T-helper 1 cell treated with Interleukin-12 subunit alpha and Interleukin-12 subunit beta and Interleukin-4 antibody, amounts not matched to agents 30 ng/mL and 1 ng/mL, for 36 hours (primary cell): ENCODE results near the gene SYT3. TPM values are rescaled to one million over a fixed set of nuclear protein-coding genes. Genes with fewer than 3 reads are reported as not detected.

Source experiments
- intact Hi-C: fragments of 100-400 bp; cut with micrococcal nuclease; formaldehyde crosslinking; loops from one replicate; pipeline ENCODE4 v1.15.1; 2024
- total RNA-seq: library from RNA; stranded (reverse); gene quantifications from 2 replicates; pipeline ENCODE4 v1.2.3, GENCODE V29; 2022

Gene SYT3
- total RNA-seq, 1 donor from 2014 or later, result not detected

DNA sequence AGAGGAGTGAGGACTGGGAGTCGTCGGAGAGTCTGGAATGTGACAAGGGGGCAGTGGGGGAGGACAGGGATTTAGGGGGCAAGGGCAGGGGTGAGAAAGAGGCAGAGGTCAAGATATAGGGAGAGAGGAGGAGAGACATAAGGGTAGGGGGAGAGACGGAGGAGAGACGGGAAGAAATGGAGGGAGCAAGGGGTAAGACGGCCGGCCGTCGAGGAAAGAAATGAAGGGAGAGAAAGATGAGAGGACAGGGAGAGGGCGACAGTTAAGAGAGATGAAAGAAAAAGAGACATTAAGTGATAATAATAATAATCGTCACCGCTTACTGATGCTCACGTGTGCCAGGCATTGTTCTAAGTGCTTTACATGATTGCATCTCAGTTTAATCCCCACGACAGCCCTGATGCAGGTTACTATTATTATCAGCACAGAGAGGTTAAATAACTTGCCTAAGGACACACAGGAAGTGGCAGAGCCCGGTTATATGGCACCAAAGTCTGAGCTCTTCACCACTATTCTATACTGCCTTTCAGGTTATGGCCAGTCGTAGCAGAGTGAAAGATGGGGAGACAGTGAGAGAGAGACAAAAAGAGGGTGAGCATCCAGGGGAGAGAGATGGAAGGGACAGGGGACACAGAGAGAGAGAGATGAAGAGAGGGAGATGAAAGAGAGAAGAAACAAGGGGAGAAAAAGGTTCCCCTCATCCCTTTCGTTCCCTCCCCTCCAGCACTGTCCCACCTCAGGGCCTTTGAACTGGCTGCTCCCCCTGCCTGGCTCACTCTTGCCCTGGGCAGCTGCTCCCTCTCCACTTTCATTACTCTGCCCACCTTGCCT, 23.2 kb upstream of the SYT3 start:
- intact Hi-C loops, result no loop called here

DNA sequence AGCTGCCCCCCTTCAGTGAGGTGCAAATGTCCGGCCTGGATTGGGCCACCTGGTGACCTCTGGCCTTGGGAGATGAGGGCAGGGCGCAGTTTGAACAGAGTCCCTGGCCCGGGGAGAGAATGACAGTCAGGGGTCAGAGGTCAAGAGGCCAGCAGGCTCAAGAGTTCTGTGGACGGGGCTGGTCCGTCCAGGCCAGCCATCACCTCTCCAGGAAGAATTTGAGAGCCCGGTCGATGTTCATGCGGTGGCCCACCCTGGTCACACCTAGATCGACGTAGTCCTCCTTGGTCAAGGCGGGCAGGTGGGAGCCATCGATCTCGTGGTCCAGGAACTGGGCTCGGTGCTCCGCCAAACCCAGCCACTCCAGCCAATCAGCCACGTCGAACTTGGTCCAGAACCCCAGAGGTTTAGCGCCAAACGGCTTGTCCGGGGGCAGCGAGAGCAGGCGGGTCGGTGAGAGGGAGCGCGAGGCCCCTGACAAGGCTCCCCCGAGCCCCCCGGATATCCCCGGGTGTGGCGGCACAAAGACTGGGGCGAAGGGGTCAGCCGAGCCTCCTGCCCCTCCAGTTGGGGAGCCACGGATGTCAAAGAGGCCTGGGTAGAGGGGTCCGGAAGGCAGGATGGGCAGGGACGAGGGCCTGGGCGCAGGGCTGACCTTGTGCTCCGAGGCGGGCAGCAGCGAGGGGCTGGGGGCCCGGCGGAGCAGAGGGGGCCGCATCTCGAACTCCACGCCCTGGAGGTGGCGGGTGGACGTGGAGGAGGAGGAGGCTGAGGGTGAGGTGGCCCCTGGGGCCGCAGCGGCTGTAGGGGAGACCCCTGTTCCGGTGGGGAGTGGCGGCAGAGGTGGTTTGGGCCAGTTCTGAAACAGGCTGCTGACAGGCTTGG, 22.3 kb upstream of the SYT3 start:
- intact Hi-C loops, result no loop called here

DNA sequence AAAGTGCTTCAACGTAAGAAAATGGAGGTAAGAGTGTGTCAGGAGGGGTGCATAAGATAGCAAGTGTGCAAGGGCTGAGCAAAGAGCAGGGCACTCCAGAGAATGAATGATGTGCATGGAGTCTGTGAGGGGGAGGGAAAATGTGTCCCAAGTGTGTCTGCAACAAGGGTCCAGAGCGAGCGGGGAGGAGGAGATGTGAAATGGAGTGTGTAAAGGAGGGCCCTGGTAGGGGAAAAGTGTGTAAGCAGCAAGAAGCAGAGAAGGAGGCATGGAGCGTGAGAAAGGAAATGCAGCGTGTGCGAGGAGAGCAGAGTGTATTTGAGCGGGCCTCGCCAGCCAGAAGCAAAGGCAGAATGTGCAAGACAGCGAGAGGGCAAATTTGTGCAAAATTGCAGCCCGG, 21.3 kb upstream of the SYT3 start:
- intact Hi-C loops, result no loop called here

GRCh38 chr19:50660088-50660366, 20.3 kb upstream of the SYT3 start:
- intact Hi-C loops, result no loop called here

DNA sequence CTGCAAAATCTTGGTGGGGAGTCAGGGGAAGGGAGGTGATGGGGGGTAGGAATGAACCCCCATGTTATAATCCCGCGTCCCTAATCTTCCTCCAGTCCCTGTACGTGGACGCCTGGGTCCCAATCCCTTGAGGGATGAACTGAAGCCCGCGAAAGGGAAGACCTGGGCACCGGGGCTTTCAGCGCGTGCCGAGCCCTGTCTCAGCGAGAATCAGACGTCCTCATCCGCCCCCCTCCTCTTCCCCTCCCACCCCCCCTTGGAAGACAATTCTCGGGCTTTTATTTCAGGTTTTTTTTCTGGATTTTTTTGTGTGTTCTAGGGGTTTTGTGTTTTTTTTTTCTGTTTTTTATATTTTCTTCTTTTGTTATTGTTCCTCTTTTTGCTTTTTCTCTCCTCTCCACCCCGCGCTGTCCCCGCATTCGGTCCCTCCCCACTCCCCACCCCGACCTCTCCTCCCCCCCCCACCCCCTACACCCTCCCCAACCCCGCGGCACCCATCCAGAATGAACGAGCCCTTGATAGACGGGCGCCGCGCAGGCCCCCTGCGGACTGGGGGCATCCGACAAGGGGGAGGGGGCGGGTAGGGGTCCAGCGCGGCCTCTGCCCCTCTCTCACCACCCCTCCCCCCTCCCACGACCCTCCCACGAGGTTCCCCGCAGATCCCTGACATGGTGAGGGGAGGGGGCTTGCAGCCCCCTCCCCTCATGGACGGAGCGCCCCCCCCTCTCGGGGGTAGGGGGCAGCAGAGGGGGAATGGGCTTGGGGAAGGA, 19.8 kb upstream of the SYT3 start:
- intact Hi-C loops, result loop anchor here (5.0 kb wide), 1 partner anchor 52 kb away; no protein-coding TSS in a partner anchor

DNA sequence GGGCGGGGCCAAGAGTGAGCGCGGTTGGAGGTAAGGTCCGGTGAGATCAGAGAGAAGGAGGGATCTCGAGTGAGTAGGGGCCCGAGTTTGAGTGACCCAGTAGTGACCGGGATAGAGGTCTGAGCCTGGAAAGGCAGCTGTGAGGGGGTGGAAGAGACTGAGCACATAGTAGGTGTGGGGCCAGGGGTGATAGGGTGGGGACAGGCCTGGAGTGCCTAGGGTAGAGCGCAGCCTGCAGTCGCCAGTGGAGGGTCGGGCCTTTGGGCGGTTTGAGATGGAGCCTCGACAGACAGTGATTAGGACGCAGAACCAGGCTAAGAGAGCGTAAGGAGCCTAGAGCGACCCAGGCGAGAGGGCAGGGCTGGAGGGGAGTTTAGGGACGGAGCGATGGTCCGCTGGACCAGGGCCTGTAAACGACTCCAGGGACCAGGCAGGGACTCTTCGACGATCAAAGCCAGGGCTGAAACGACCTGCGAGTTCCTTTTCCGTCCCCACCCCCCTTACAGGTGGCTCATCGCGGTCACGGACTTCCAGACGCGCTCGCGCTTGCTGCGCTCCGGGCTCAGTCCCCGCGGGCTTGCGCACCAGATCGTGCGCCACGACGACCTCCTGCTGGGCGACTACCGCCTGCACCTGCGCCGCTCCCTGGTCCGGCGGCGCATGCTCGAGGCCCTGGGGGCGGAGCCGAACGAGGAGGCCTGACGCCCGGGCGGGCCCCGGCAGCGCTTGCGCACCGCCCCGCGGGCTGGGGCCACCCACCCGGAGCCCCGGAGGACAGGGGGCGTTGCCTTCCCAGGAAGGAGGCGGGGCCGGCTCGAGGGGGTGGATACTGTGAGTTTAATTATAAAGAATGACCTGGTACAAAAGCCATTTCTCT, 19.0 kb upstream of the SYT3 start:
- intact Hi-C loops, result loop anchor here (1.0 to 5.0 kb wide), 2 partner anchors 51 to 67 kb away; no protein-coding TSS in a partner anchor

DNA sequence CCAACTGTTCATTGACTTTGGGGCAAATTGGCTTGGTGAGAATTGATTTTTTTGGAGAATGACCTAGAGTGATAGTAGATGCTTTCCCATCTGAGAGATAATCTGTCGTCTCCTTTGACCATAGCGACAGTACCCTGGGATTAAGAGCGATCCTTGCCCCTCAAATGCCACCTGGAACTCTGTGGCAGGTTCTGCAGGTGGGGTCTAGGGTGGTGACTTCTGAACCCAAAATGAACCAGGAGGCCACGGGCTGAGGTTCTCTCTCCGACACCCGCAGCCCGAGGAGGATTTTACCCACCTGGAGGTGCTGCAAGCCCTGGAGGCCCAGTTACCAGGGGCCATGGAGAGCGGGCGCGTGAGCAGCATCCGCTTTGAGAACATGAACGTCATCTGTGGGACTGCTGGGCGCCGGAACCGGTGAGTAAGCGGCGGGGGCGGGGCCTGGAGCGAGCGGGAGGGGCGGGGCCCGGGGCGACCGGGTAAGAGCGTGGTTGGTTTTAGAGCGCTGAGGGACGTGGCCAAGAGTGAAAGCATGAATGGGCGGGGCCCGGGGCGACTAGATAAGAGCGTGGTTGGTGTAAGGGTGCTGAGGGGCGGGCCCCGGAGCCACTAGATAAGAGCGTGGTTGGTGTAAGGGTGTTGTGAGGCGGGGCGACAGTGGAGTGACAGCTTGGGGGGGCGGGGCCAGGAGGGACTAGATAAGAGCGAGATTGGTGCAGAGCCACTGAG, 18.2 kb upstream of the SYT3 start:
- intact Hi-C loops, result loop anchor here (1.0 to 5.0 kb wide), 2 partner anchors 51 to 67 kb away; no protein-coding TSS in a partner anchor

GRCh38 chr19:50657222-50657669, 17.6 kb upstream of the SYT3 start:
- intact Hi-C loops, result loop anchor here (5.0 kb wide), 1 partner anchor 50 kb away; no protein-coding TSS in a partner anchor

DNA sequence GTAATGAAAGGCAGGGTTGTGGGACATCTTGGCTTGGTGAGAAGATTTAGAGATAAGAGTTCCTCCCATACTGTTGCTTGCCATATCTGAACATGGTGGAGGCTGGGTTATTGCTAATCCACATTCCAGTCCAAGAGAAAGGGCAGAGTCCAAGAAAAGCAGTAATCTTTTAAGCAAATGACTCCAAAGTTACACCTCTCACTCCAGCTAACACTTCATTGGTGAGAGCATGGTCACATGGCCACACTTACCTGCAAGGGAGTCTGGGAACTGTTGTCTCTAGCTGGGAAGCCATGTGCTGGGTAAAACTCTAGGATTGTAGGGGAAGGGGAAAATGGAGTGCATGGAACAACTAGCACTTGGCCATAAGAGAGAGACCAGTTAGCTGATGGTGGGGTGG, 15.2 kb upstream of the SYT3 start:
- intact Hi-C loops, result loop anchor here (5.0 kb wide), 1 partner anchor 48 kb away; no protein-coding TSS in a partner anchor

DNA sequence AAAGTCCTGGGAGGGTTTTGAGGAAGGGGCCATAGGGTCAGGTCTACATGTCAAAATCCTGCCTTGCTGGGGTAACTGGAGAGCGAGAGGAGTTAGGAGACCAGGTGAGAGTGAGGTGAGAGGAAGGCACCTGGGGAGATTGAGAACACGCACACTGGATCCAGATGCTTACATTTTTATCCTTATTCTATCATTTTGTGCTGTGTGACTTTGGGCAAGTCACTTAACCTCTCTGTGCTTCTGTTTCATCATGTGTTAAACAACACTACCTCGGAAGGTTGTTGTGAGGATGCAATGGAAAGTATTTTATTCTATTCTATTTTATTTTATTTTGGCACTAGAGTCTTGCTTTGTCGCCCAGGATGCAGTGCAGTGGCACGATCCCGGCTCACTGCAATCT, 13.0 kb upstream of the SYT3 start:
- intact Hi-C loops, result no loop called here

- intact Hi-C loops, result no loop called here
These were observed 11.5 kb upstream of the SYT3 start for GRCh38 chr19:50651174-50651573.

DNA sequence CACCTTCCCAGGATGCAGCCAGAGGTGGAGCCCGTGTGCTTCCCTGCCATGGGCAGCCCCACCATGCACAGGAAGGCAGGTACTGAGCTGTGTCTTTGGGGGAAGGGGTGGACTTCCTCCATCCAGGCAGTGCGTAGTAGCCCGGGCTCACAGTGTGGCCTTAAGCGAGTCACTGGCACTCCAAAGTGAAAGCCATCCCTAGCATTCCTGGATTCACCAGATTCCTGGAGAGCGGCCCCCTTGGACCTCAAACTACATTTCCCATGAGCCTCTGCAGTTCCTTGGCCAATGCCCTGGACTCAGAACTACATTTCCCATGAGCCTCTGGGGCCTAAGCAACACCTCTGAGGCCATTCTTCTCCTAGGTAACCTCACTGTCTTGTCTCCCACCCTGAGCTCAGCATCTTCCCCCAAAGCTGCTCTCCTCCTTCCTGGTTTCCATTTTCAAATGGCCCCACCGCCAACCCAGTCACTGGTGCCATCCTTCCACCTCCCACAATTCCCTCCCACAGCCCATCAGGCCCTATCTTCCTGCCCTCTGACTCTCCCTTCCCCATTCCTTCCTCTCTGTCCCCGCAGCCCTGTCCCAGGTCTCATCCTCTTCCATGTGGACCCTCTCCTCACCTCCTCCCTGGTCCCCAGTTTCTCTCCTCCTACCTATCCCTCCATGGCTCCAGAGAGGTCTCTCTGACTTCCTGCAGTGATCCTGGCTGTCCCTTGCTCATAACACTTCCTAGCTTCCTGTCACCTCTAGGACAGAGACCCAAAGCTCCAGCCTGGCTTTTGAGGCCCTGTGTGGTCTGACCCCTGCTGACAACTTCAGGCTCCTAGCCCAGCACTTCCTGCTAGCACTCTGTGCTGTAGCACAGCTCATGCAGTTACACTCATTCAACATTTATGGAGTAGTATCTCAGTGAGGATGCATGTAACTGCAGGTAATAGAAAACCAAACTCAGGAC, 10.0 kb upstream of the SYT3 start, which contains the start of gene C19orf81:
C19orf81 (plus strand) TSS at position 13 of the 959 bp plus-strand sequence; CDS start at position 13, 0 bp downstream.
- intact Hi-C loops, result no loop called here

DNA sequence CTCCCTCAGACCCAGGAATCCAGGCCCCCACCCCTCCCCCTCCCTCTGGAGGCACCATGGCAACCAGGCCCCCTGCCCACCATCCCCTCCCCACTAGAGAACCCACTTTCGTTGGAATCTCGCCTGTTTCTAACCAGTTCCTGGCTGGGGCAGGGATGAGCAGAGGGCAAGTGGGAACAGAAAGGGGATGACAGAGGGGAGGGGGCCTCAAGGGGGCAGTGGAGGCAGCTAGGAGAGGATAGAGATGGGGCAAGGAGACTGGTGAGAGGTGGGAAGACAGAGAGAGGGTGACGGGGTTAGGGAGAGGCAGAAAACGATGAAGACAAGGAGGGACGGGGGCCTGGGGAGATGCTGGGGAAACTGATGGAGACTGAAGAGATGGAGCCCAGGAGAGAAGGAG, 9.0 kb upstream of the SYT3 start:
- intact Hi-C loops, result no loop called here

DNA sequence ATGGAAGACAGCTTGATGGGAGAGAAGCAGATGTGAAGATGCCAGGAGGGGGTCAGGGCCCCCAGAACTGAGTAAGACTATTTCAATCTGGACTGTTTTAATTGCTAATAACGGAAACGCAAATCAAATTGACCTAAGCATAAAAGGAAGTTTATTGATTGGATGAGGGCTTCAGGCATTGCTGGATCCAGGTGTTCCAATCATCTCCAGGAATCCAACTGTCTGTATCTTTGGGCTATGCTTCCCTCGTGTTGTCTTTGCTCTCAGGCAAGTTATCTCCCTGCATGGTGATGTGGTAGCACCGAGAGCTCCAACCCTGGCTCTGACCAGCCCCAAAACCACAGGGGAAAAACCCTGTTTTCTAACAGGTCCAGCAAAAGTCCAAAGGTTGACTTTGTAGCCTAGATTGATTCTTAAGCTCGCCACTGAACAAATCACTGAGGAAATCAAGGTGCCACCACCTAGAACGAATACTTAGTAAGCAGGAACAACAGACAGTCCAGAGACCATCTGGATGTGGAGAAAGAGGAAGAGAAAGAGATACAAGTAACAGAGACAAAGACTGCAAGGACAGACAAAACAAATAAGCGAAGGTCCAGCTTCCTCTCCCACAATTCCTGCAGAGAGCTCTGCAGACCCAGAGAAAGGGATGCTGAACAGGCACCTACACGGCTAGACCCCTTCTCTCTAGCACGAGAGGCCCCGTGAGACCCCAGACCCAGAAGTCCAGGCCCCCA, 8.4 kb upstream of the SYT3 start:
- intact Hi-C loops, result no loop called here

- intact Hi-C loops, result no loop called here
These were observed 6.6 kb upstream of the SYT3 start for GRCh38 chr19:50646074-50646807.

DNA sequence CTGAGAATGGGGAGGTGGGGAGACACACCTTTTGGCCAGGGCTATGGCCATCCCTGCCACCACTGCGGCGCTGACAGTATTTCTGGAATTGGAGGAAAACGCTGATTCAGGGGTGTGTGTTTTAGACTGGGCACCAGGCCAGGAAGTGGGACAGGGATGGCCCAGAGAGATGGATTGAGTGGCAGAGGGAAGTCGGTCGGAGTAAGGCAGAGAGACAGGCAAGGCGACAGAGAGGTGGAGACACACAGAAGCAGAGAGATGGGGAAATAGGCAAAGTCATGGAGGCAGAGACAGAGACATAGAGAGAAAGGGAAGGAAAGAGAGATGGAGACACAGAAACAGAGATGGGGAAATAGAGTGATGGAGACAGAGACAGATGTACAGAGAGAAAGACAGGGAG, 5.4 kb upstream of the SYT3 start:
- intact Hi-C loops, result no loop called here

GRCh38 chr19:50644315-50644915, 4.7 kb upstream of the SYT3 start:
- intact Hi-C loops, result no loop called here
